Peyer's patch (tissue), 4 donors: ENCODE results near the gene KCNQ1.

Source experiments
- CTCF ChIP-seq, 6 experiments: fragments of 450-650 bp in 4 of 6; fragments of 200-600 bp in 2 of 6; sonication (generic) in 1 of 6; IDR thresholded peaks; one replicate each; pipeline ENCODE4 v1.5.1; 2017 to 2019; ENCODE audit warnings: antibody characterized with exemption in 6 of 6, mild to moderate bottlenecking in 3 of 6, moderate library complexity in 1 of 6
- POLR2A ChIP-seq, 2 donors: fragments of 450-650 bp; IDR thresholded peaks; one replicate each; pipeline ENCODE4 v1.5.1; 2017; ENCODE audit warnings: antibody characterized with exemption in 2 of 2, mild to moderate bottlenecking in 2 of 2, moderate library complexity in 2 of 2

- TF ChIP-seq CTCF (IDR thresholded peaks at IDR 0.05) (no peak), POLR2A (IDR thresholded peaks at IDR 0.05) (no peak)
Measured at GRCh38 chr11:2675540-2675939, 230.7 kb downstream of the KCNQ1 start.
